GM12891 (cell line): ENCODE results near the gene GOLGA1.

Experiments
- PAX5 ChIP-seq: IDR thresholded peaks from 2 replicates; pipeline ENCODE4 v1.6.1; 2011; ENCODE audit warnings: low read length, moderate library complexity, mild to moderate bottlenecking; ENCODE audit not compliant: insufficient read depth, severe bottlenecking
- POLR2A ChIP-seq: IDR thresholded peaks from 2 replicates; pipeline ENCODE4 v1.6.1; 2011; ENCODE audit warnings: low read depth, low read length, control low read depth
- POLR2AphosphoS5 ChIP-seq: IDR thresholded peaks from 2 replicates; pipeline ENCODE4 v1.6.1; 2011; ENCODE audit warnings: low read depth, low read length, control low read depth
- SPI1 ChIP-seq: IDR thresholded peaks from 2 replicates; pipeline ENCODE4 v1.6.1; 2011; ENCODE audit warnings: low read depth, low read length, control low read depth
- TAF1 ChIP-seq: IDR thresholded peaks from 2 replicates; pipeline ENCODE4 v1.6.1; 2011; ENCODE audit warnings: low read depth, low read length, control low read depth

GRCh38 chr9:124839612-124840299, 101.1 kb downstream of the GOLGA1 start:
- TF ChIP-seq SPI1 (no peak), POLR2A (no peak), POLR2AphosphoS5 (no peak), TAF1 (no peak), PAX5 (no peak)
